Stimulated activated CD8-positive, alpha-beta memory T cell treated with anti-CD3 and anti-CD28 coated beads, Interleukin-15, amount 100 ng/mL, for 4 hours (primary cell): ENCODE results near the gene BLOC1S5.
"Not testable (repeated sequence)": the region's sequence is repeated elsewhere in the genome, so short reads cannot be mapped to it uniquely, and the experiment has no call there.

Experiments
- DNase-seq, 2 donors: peaks; one replicate each; pipeline ENCODE4 v3.0.0-alpha.2; 2020; ENCODE audit warnings: low read depth in 2 of 2

Gene BLOC1S5

DNA sequence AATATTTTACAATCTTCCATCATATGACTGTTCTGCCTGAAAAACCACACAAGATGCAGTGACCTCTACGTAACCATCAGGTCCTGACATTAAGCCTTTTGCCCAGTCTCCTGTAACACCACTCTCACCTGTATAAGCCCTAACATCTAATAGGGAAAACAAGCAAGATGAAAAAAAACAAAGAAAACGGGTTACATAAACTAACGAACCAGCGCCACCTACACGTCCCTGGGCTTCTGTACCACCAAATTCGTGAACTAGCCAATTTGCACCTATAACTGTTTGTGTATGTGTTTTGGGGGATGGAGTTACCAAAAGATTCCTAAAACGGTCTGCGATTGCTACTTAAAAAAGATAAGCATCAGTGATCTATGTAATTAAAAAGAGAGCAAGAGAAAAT is 70.2 kb downstream of the BLOC1S5 start:
- DNase-seq = no peak

DNA sequence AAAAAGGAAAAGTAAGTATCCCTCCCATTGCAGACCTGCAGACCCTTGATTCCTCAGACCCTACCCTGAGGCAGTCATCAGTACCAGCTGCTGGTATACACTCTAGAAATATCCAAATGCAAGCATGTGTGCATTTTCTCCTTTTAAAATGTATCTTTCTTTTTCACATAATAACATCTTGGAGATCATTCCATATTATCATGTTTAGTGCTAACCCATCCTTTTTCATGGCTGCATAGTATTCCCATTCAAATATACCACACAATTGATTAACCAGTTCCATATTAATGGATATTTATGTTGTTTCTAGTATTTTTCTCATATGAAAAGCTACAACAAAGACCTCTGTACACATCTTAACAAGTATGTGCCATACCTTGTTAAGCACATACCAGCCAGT is 70.8 kb downstream of the BLOC1S5 start:
- no peak for DNase-seq

DNA sequence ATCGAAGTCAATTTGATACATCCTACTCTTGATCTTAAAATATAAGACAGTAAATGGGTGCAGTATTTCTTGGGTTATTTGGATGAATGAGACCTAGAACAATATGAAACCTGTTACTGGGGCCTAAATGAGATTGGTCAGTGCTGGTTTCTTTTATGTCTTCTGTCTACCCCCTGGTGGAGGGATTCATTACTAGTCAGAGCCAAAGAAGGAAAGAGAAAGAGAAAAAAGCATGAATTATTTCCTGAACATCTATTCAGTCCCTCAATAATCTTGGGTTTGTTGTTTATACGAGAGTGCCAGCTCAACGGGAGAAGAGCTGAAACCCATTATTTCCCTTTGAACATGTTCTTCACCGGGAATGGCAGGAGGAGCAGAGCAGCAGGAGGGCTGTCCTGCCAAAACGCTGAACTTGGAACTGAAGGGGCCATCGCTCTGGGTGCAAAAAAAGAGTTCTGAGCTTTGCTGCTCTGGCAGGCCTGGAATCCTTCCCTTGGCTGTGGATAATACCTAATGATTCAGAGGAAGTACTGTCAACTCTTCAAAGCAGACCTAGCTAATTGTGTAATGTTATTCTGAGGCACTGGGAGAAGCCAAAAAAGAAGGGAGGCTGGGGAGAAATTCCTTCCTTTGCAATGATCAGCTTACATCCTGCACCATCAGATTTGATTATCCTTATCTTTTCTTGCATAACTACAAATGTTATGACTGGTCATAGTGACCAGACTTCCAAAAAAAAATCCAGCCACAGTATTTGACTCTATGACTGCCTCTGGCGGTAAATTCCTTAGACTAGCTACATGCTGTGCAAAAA is 72.0 kb downstream of the BLOC1S5 start:
- no peak for DNase-seq

DNA sequence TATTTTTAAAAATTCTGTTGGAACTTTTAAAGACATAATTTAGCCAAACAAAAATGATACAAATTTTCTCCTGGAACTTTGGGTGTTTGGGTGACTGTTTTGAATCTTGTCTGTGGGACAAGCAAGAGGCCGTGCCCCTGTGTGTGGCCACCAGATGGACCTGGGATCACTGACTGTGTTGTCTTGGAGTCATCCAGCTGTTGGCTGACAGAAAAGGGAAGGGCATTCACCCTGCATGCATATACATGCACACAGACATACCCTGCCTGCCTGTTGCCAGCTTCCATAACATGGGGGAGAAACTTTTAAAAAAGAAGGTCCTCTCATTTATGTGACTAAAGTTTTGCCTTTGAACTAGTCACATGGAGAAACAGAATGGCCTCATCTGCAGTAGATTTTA is 72.7 kb downstream of the BLOC1S5 start:
- DNase-seq = no peak

DNA sequence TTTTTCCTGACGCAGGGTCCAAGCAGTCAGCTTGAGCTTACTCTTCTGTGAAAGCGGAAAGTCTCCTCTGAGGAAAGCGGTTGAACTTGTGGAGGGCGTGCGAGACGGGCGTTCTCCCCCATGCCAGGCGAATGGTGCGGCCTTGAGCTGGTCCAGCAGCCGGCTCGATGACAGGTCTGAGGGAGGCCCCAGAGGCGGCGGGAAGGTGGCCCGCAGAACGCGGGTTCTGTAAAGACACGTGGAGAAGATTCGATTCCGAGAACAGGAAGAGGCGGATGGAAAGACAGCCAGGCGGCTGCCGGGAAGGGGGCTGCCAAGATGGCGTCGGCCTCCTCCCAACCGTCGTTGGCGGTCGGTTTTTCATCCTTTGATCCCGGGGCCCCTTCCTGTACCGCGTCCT is 78.0 kb downstream of the BLOC1S5 start:
- DNase-seq = no peak

DNA sequence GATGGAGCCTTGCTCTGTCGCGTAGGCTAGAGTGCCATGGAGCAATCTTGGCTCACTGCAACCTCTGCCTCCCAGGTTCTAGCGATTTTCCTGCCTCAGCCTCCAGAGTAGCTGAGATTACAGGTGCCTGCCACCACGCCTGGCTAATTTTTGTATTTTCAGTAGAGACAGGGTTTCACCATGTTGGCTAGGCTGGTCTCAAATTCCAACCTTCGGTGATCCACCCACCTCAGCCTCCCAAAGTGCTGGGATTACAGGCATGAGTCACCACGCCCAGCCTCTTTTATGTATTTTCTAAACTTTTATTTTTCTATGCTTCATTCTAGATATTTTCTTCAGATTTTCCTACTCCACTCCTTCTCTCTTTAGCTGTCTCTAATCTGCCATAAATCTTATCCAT is 80.2 kb downstream of the BLOC1S5 start:
- DNase-seq = not testable (repeated sequence)

DNA sequence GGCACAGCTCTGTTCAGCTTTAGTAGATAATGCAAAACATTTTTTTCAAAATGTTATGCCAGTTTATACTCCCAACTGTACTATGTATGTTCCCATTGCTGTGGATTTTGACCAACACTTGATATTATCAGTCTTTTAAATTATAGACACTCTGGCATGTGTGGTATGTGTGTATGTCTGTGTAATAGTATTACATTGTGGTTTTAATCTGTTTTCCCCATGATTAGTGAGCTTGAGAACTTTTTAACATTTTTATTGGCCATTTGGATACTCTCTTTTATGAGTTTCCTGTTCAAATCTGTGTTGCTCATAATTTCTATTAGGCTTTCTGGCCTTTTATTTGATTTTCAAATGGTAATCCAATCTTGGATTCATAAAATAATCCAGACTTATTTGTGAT is 84.4 kb downstream of the BLOC1S5 start:
- DNase-seq = no peak

DNA sequence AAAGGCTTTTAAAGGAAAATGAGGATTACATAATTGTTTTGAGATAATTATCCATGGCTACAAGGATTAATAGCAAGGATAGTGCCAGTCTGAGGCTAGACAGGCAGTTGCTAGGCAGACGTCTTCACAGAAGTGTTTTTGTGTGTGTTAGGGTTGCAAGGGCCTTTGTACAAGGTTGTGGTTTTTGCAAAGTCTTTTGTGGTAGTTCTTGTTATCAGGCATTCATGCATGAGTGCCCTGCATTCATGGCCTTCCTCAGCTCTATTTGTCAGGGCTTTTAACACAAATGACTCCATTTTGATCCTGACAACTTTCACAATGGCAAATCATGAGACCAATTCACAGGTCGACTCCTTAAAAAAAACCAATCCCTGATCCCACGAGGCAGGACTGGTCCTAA is 85.5 kb downstream of the BLOC1S5 start:
- no peak for DNase-seq

DNA sequence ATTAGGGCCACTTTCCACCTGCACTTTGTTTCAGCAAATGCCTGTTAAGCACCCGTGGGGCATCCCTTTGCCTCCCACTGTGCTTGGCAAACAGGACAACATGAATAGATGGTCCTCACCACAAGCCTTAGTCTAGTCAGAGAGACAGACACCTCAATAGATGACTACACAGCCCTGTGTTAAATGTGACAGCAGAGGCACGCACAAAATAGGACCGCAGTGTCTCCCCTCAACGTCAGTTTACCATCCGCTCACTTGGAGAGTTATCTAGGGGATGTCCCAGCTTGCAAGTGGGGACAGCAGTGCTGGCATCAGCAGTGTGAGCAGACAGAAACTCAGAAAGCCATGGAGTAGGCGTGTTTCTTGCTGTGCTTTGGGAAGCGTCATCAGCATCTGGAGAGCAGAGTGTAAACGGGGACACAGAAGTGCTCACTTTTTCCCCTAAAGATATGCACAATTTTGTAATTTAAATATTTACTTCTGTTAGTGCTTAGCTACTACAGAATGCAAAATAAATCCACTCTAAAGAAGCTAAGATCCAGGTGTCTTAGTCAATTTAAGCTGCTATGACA is 87.6 kb downstream of the BLOC1S5 start:
- DNase-seq = no peak

DNA sequence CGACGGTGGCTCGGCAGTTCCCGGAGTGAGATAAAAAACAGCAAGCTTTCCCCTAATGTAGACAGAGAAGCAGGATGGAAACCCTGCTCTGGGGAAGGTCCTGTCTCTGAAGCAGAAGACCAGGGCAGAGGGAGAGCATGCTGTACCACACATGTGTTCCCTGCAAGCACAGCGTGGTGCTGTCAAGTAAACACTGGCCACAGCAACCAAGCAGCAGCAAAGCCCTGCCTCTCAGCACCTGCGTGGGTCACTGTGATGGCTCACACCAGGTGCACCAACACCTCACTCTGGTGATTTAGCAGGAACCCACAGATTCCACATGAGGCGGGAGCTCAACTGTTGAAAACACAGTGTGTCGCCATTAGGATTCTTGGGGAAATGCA is 88.4 kb downstream of the BLOC1S5 start:
- DNase-seq = no peak

DNA sequence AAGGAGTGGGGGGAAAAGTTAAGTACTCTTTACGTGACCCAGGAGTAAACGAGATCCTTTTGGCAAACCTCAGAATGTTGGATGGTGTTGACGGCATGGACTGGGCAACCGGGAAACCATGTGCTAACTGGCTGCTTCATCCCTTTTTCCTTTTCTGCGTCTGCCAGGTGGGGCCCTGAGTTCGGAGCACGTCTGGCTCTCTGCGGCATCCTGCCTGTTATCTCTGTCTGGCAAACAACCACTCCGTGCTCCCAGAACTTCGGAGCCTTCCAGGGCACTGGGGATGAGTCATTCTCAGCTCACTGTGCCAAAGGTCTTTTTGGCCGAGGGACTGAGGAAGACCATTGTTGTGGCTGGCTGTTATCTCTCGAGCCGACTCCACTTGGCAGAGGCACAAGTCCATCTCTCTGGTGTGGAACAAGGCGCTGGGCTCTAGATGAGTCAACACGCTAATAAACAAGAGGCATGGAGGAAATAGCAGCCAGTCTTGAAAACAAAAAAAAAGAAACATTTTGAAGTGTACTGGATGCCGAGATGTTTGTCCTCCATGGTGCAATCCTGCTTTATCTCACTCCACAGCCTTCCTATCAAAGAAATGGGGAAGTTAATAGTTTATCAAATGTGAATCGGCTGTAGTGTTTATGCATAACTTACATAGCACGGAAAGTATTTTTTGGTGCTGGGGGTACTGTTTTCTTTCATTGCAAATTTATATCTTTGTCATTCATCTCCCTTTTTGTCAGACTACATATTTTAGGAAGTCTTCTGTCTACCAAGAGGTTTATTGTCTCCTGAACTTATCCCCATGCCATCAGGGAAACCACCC is 89.0 kb downstream of the BLOC1S5 start:
- DNase-seq = no peak

DNA sequence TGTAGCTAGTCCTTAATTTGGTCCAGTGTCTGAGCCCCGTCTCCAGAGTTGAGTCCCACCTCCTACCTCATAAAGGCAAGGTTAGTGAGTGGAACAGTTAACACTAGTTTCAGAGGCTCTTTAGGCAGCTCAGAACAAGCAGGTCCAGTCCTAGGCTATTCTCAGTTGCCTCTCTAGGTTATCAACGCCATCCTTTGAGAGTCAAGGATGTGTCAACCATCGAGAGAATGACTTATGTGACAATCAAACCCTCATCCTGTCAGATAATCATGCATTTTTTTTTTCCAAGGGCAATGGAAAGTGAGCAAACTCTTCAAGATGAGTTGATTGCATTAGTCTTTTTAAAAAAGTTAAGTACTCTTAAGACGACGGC is 89.6 kb downstream of the BLOC1S5 start:
- DNase-seq = no peak

DNA sequence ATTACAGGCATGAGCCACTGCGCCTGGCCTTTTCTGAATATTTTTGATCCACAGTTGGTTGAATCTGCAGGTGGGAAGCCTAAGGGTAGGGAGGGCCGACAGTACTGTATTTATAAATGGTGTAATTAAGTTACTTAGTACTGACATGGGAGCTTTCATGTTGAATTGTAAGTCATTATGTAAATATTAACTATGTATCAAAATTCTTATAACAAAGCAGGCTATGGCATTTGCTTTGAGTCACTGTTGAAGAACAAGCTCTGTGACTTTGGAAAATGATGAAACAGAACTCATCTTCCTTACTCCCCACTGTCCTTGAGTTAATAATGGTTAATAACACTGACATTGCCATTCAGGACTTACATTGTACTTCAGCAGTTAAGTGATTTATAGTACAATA is 90.6 kb downstream of the BLOC1S5 start:
- DNase-seq = no peak

DNA sequence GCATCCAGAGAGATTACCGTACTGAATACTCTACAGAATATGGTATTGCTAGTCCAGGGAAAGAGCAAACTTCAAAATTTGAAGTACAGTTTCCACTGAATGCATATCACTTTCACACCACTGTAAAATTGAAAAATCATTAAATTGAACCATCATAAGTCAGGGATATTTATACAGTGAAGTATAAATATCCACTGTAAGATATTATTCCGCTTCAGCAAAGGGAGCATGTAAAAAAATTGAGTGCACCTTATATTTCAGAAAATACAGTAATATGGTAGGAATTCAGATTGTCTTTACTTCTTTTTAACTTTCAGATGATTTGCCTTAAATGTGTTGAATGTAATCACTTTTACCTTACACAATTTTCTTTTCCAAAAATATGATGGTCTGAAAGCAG is 92.7 kb downstream of the BLOC1S5 start:
- no peak for DNase-seq

DNA sequence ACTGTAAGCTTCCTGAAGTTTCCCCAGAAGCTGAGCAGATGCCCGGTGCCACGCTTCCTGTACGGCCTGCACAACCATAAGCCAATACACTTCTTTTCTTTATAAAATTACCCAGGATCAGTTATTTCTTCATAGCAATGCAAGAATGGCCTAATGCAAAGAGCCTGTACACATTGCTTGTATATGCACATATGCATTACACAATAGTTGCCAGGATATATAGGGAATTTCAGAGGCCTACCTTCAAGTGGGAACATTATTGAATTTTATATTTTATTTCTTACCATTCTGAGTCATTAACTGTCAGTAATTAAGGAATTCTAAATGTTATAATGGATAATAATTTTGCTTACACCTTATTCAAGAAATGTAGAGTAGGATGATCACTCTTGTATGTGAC is 93.6 kb downstream of the BLOC1S5 start:
- no peak for DNase-seq
